GM06990 (cell line): ENCODE data around the gene PIGU.

Experiments
- DNase-seq: peaks from one replicate; pipeline ENCODE4 v3.0.0-alpha.2; 2011; ENCODE audit not compliant: insufficient read length; ENCODE audit errors: extremely low read depth
- H3K27me3 ChIP-seq: replicated peaks from 2 replicates; pipeline ENCODE4 v1.6.0; 2011; ENCODE audit warnings: low read length; ENCODE audit not compliant: control insufficient read depth, insufficient read depth
- H3K36me3 ChIP-seq: 2 replicates; pipeline ENCODE4 v1.5.1; 2011; ENCODE audit warnings: low read length; ENCODE audit not compliant: control insufficient read depth, insufficient read depth
- H3K4me3 ChIP-seq: replicated peaks from 2 replicates; pipeline ENCODE4 v1.5.1; 2011; ENCODE audit warnings: low read depth, mild to moderate bottlenecking, control low read depth, low read length
- TF ChIP-seq, protein P1 (sequence below): IDR thresholded peaks from 2 replicates; pipeline ENCODE4 v1.5.1; 2011; ENCODE audit warnings: low read length, control low read depth, mild to moderate bottlenecking, inconsistent platforms; ENCODE audit not compliant: insufficient read depth, poor library complexity, severe bottlenecking

PIGU gene

GRCh38 chr20:34651200-34651599 is 25.7 kb downstream of the PIGU start:
- TF ChIP-seq, protein P1, sequence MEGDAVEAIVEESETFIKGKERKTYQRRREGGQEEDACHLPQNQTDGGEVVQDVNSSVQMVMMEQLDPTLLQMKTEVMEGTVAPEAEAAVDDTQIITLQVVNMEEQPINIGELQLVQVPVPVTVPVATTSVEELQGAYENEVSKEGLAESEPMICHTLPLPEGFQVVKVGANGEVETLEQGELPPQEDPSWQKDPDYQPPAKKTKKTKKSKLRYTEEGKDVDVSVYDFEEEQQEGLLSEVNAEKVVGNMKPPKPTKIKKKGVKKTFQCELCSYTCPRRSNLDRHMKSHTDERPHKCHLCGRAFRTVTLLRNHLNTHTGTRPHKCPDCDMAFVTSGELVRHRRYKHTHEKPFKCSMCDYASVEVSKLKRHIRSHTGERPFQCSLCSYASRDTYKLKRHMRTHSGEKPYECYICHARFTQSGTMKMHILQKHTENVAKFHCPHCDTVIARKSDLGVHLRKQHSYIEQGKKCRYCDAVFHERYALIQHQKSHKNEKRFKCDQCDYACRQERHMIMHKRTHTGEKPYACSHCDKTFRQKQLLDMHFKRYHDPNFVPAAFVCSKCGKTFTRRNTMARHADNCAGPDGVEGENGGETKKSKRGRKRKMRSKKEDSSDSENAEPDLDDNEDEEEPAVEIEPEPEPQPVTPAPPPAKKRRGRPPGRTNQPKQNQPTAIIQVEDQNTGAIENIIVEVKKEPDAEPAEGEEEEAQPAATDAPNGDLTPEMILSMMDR: no peak
- Histone ChIP-seq H3K36me3 (no peaks in the 10 kb centered on the region), H3K27me3 (no peaks in the 10 kb centered on the region), H3K4me3 (no peak overlapping the region)
- DNase-seq: no peak

GRCh38 chr20:34647737-34648136 is 29.2 kb downstream of the PIGU start:
- H3K4me3 ChIP-seq: no peak overlapping the region
- DNase-seq: no peak
- no peaks in the 10 kb centered on the region for H3K27me3 ChIP-seq
- H3K36me3 ChIP-seq: no peaks in the 10 kb centered on the region
- TF ChIP-seq, protein P1: no peak

DNA sequence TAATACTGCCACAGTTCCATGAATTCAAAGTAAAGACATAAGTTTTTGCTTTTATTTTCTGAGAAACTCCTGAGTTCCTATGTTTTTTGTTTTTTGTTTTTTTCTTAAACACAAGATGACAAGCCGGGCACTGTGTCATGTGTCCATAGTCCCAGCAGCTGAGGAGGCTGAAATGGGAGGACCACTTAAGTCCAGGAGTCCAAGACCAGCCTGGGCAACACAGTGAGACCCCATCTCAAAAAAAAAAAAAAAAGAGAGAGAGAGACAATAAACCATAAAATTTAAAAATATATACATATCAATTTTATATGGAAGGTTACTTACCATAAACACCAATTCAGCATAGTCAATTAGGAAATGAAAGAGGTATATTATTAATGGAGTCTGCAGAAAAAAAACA is 31.9 kb downstream of the PIGU start:
- TF ChIP-seq, protein P1: no peak
- Histone ChIP-seq H3K27me3 (no peaks in the 10 kb centered on the region), H3K36me3 (no peaks in the 10 kb centered on the region; the same call in 1 of the 2 replicates), H3K4me3 (no peak overlapping the region)
- no peak for DNase-seq

DNA sequence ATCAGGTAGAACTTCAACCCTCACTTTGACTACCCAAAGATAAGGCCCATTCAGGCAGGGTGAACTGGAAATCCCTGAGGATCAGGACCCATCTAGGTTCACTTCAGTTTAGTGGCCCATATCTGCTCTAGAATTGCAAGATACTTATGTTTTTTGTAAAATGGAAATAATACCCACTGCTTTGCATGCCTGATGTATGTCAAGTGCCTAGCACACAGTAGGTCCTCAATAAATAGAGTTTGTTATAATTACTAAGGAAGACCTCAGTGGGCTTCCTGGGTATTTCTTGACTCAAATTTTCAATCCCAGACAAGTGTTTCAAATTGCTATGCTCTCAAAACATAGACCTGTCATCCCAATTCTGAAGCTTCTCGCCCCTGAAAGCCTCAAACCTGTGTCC is 32.5 kb downstream of the PIGU start:
- TF ChIP-seq, protein P1: no peak
- no peaks in the 10 kb centered on the region for H3K27me3 ChIP-seq
- H3K4me3 ChIP-seq: no peak overlapping the region
- DNase-seq: no peak
- H3K36me3 ChIP-seq: no peaks in the 10 kb centered on the region; the same call in 1 of the 2 replicates

DNA sequence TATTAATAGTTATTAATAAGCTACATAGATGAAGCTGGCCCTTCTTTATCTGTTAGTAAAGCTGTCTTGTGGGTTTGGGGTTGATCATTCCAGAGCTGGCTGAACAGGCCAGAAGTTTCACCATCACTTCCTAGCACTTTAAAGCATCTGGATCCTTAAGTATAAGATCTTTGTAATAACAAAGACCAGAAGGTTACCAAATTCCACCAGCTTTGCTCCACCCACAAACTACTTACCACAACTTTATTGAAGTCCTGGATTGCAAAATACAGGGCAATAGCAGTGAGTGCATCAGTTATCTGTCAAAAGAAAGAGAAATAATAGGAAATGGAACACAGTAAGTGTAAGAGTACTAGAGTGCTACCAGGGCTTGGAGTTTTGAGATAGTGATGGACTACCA is 33.0 kb downstream of the PIGU start:
- DNase-seq: no peak
- Histone ChIP-seq H3K27me3 (no peaks in the 10 kb centered on the region), H3K4me3 (no peak overlapping the region), H3K36me3 (no peaks in the 10 kb centered on the region; the same call in 1 of the 2 replicates)
- TF ChIP-seq, protein P1: no peak

DNA sequence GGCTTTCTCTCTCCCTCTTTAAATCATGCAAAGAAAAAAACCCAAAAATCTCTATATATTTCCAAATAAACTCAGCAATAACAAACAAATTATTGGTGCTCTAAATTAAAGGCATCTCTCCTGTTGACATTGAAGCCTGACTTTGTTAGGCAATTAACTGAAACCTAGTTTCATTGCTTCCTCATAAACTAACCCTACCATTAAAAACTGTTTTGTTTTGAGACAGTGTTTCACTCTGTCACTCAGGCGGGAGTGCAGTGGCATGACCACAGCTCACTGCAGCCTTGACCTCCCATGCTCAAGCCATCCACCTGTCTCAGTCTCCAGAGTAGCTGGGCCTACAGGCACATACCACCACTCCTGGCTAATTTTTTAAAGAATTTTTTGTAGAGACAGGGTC is 34.9 kb downstream of the PIGU start:
- Histone ChIP-seq H3K36me3 (no peaks in the 10 kb centered on the region; the same call in 1 of the 2 replicates), H3K4me3 (no peak overlapping the region), H3K27me3 (no peaks in the 10 kb centered on the region)
- TF ChIP-seq, protein P1: no peak
- DNase-seq: no peak
